Measurements from ENCODE around the gene NUCB1.
A peak's percentile ranks its signal among the peaks of the same experiment; 100 is the strongest.
"Not testable (repeated sequence)": the region's sequence is repeated elsewhere in the genome, so short reads cannot be mapped to it uniquely, and the experiment has no call there.

Gene NUCB1

DNA sequence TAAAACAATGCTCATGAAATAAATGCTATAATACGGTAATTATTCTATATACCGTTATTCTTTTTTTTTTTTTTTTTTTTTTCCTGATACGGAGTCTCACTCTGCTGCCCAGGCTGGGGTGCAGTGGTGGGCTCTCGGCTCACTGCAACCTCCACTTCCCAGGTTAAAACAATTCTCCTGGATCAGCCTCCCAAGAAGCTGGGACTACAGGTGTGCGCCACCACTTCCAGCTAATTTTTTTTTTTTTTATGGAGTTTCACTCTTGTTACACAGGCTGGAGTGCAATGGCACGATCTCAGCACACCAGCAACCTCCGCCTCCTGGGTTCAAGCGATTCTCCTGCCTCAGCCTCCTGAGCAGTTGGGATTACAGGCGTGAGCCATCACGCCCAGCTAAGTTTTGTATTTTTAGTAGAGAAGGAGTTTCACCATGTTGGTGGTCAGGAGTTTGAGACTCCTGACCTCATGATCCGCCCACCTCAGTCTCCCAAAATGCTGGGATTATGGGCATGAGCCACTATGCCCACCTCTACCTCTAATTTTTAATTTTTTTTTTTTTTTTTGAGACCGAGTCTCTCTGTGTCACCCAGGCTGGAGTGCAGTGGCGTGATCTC lies 21.0 kb upstream of the NUCB1 start:
- Histone ChIP-seq H2AFZ (ENCODE audit: low read depth, low read length) (no peak overlapping the region), H3K4me1 (ENCODE audit: insufficient read depth, low read length) (peaks cover 26% of the 10 kb centered on the region), H3K27me3 (ENCODE audit: insufficient read depth, low read length) (no peaks in the 10 kb centered on the region), H3K9me3 (ENCODE audit: low read length) (peaks cover 4% of the 10 kb centered on the region), H3K4me3 (ENCODE audit: low read length) (no peak overlapping the region), H3K36me3 (ENCODE audit: insufficient read depth, low read length) (peaks cover 17% of the 10 kb centered on the region)

DNA sequence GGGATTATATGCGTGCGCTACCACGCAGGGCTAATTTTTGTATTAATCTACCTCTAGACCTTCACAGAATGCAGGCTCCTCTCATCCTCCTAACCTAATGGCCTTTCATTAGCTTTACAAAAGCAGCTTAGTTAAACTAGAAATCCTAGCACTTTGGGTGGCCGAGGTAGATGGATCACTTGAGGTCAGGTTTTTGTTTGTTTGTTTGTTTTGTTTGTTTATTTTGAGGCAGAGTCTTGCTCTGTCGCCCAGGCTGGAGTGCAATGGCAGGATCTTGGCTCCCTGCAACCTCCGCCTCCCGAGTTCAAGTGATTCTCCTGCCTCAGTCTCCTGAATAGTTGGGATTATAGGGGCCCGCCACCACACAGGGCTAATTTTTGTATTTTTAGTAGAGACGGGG lies 20.4 kb upstream of the NUCB1 start:
- Histone ChIP-seq H3K4me1 (ENCODE audit: insufficient read depth, low read length) (peaks cover 20% of the 10 kb centered on the region), H3K36me3 (ENCODE audit: insufficient read depth, low read length) (peaks cover 11% of the 10 kb centered on the region)
- H3K9me3 ChIP-seq (ENCODE audit: low read length); H2AFZ ChIP-seq (ENCODE audit: low read depth, low read length); H3K27me3 ChIP-seq (ENCODE audit: insufficient read depth, low read length); H3K4me3 ChIP-seq (ENCODE audit: low read length): not testable (repeated sequence)

DNA sequence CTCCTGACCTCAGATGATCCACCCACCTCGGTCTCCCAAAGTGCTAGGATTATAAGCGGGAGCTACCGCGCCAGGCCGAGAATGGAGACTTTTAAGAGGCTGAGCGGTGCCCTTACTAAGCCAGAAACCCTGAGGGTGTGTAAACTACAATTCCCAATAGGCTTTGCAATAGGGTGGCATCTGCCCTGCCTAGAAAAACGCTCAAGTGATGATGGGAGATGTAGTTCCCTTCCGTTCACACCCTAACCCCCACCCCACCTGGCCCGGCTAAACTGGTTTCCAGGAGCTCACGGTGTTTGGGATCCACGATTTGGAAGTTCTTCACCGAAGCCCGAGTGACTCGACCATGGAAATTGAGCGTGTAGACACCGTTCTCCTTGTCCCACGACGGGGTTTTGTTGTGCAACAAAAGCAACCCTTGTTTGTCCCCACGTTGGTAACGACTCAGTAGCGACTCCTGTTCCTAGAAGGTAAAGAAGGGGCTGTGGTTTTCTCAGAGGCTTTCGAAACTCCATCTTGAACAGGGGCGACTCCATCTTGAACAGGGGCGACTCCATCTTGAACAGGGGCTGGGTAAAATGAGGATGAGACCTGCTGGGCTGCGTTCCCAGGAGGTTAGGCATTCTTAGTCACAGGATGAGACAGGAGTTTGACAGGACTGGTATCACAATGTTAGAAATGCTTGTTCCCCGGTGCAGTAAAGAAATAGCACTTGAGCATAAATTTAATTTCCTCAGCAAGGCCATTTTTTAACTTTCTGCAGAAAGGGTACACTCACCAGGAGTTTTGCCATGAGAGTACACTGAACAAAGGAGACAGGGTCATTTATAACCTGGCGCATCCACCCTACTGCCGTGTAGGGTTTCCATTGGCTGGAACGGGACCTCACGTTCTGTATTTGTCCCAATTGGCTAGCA lies 18.1 kb upstream of the NUCB1 start:
- no peaks in the 10 kb centered on the region for H3K4me1 ChIP-seq (ENCODE audit: insufficient read depth, low read length)
- H3K9me3 ChIP-seq (ENCODE audit: low read length) = peaks cover 4% of the 10 kb centered on the region
- no peak overlapping the region for H2AFZ ChIP-seq (ENCODE audit: low read depth, low read length)
- H3K27me3 ChIP-seq (ENCODE audit: insufficient read depth, low read length) = no peaks in the 10 kb centered on the region
- H3K36me3 ChIP-seq (ENCODE audit: insufficient read depth, low read length) = peaks cover 2% of the 10 kb centered on the region
- H3K4me3 ChIP-seq (ENCODE audit: low read length) = no peak overlapping the region

DNA sequence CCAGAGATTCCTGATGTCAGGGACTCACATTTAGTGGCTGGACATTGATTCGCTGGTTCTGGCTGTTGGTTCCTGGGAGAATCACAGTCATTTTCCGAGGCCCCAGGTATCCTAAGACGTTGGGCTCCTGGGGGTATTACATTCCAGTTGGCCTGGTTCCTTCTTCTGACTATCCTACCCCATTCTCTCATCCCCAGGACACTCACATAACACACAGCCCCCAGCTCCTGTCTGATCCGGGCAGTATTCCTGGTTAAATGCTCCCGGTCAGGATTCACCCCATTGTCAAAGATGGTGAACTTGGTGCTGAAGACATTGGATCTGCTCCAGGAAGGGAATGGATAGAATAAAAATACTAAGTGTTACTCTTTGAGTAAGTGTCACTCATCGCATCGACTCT lies 16.4 kb upstream of the NUCB1 start:
- H3K27me3 ChIP-seq (ENCODE audit: insufficient read depth, low read length) = no peaks in the 10 kb centered on the region

DNA sequence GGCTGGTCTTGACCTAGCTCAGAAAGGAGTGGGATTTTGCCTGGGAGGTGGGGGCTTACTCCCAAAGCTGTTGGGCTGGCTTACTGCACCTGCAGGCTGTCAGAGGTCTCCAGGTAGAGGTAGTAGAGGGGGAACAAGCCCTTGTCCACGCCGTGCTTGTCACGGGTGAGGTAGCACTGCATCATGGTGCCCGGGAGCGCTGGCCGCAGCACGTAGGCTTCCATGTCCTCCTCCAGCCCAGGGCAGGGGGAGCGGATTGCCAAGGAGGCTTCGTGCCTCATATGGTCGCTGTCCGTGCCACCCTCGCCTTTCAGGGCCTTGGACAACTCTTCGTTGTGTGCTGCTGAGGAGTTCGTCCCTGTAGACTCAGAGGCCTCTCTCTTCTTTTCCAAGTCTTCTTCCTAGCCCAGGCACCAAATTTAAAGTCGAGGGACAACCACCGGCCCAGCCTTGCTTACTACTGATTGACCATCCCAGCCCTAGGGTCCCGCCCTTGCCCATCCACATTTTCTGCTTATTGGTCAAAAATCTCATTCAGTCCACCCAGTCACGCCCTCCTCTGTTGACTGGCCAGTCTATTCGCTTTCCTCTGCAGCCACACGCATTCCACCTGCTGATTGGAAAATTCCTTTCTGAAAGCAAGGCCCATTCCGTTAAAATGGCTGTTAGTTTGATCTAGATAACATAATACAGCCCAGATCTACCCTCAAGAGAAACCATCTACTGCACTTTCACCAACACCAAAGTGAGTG lies 12.1 kb upstream of the NUCB1 start:
- Histone ChIP-seq H3K27me3 (ENCODE audit: insufficient read depth, low read length) (no peaks in the 10 kb centered on the region), H3K4me1 (ENCODE audit: insufficient read depth, low read length) (no peaks in the 10 kb centered on the region), H3K4me3 (ENCODE audit: low read length) (no peak overlapping the region), H3K9me3 (ENCODE audit: low read length) (peaks cover 3% of the 10 kb centered on the region), H3K36me3 (ENCODE audit: insufficient read depth, low read length) (no peaks in the 10 kb centered on the region), H2AFZ (ENCODE audit: low read depth, low read length) (no peak overlapping the region)

More for the DNA sequence above, 16.4 kb upstream of the NUCB1 start:
- no peak overlapping the region for H2AFZ ChIP-seq (ENCODE audit: low read depth, low read length)
- peaks cover 4% of the 10 kb centered on the region for H3K9me3 ChIP-seq (ENCODE audit: low read length)
- peaks cover 2% of the 10 kb centered on the region for H3K36me3 ChIP-seq (ENCODE audit: insufficient read depth, low read length)
- no peaks in the 10 kb centered on the region for H3K4me1 ChIP-seq (ENCODE audit: insufficient read depth, low read length)
- H3K4me3 ChIP-seq (ENCODE audit: low read length) = no peak overlapping the region

DNA sequence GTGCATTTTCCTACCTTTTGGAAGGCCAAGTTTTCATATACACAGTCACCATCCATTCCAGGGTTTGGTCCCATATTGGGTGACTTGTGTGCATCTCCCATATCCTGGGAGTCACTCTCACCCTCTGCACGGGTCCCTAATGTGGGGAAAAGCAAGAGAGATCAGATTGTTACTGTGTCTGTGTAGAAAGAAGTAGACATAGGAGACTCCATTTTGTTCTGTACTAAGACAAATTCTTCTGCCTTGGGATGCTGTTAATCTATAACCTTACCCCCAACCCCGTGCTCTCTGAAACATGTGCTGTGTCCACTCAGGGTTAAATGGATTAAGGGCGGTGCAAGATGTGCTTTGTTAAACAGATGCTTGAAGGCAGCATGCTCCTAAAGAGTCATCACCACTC lies 10.6 kb upstream of the NUCB1 start:
- H3K9me3 ChIP-seq (ENCODE audit: low read length); H2AFZ ChIP-seq (ENCODE audit: low read depth, low read length); H3K27me3 ChIP-seq (ENCODE audit: insufficient read depth, low read length); H3K4me1 ChIP-seq (ENCODE audit: insufficient read depth, low read length); H3K4me3 ChIP-seq (ENCODE audit: low read length); H3K36me3 ChIP-seq (ENCODE audit: insufficient read depth, low read length): not testable (repeated sequence)

DNA sequence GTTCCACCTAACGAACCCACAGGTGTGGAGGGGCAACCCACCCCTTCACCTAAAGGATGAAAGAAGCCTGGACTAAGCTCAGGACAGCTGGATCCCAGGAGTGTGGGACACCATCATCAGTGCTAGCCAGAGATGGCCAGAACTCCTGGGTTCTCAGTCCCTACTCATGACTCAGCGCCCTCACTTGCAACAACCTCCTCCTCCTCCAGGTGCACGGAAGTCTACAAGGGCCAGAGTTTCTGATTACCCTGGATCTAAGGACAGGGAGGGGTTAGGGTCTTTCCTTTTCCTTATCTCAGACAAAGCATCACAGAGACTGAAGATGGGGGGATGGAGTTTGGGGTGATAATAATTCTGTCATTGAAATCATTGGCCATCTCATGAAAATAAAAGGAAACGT lies 9.6 kb upstream of the NUCB1 start:
- Histone ChIP-seq H3K27me3 (ENCODE audit: insufficient read depth, low read length) (no peaks in the 10 kb centered on the region), H3K4me3 (ENCODE audit: low read length) (no peak overlapping the region), H3K9me3 (ENCODE audit: low read length) (peaks cover 3% of the 10 kb centered on the region), H2AFZ (ENCODE audit: low read depth, low read length) (no peak overlapping the region), H3K36me3 (ENCODE audit: insufficient read depth, low read length) (no peaks in the 10 kb centered on the region), H3K4me1 (ENCODE audit: insufficient read depth, low read length) (no peaks in the 10 kb centered on the region)

DNA sequence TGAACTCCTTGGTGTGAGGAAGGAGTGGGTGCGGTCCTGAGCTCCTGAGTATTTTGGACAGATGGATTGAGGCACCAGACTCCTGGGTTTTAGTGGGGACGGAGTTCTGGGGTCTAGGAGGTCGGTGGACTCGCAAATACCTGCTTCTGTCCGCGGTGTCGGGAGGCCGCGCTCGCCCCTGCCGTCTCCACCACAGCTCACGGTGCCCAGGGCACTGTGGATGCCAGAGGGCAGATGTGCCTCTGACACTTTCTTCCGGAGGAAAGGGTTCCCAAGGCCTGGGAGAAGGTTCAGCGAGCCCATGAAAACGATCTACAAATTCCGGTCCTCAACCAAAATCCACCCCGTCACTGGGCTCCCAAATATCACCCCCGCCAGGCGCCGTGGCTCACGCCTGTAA lies 4.9 kb upstream of the NUCB1 start:
- H3K36me3 ChIP-seq (ENCODE audit: insufficient read depth, low read length) = no peaks in the 10 kb centered on the region
- peaks cover 3% of the 10 kb centered on the region for H3K9me3 ChIP-seq (ENCODE audit: low read length)
- H3K4me3 ChIP-seq (ENCODE audit: low read length) = no peak overlapping the region
- H3K4me1 ChIP-seq (ENCODE audit: insufficient read depth, low read length) = no peaks in the 10 kb centered on the region
- no peaks in the 10 kb centered on the region for H3K27me3 ChIP-seq (ENCODE audit: insufficient read depth, low read length)
- H2AFZ ChIP-seq (ENCODE audit: low read depth, low read length) = no peak overlapping the region

DNA sequence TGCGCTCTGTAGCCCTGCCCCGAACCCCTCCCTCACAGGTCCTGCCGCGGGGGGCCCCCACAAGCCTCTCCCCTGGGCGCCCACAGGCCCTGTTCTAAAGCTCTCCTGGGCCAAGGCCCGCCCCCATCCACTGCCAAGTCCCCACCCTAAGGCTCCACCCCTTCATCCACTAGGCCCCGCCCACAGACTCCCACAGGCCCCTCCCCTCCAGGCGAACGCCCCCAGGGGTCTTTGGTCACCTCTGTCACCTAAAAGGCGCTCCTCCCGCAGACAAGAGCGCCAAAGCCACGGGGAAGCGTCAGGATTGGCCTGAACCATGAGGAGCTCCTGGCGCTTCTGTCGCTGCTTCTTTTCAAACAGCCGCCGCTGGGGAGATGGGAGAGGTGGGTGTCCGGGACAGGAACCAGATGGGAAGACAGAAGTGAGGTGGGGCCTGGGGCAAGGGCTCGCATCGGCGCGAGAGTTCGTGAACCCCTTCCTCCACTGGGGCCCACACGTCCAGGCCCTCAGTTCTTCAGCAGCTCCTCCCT lies 3.9 kb upstream of the NUCB1 start:
- no peaks in the 10 kb centered on the region for H3K27me3 ChIP-seq (ENCODE audit: insufficient read depth, low read length)
- H3K9me3 ChIP-seq (ENCODE audit: low read length) = no peaks in the 10 kb centered on the region
- peaks cover 5% of the 10 kb centered on the region for H3K4me1 ChIP-seq (ENCODE audit: insufficient read depth, low read length)
- no peak overlapping the region for H3K4me3 ChIP-seq (ENCODE audit: low read length)
- no peak overlapping the region for H2AFZ ChIP-seq (ENCODE audit: low read depth, low read length)
- H3K36me3 ChIP-seq (ENCODE audit: insufficient read depth, low read length) = no peaks in the 10 kb centered on the region

DNA sequence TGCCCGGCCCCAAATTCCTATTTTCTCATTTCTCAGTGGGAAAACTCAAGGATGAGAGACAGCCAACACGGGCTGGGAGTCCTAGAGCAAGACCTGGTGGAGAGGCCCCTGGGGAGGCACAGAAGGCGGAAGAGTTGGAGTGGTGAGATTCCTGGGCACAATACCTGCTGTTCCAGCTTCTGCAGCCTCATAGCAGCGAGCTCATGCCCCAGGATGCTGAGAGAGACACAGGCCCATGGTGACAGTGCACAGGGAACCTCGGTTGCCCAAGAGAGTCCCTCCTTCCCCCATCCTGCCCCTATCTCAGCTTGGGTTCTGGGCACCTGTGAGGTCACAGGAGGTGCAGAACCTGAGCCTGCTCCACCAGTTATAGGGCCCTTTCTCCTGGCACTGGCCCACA lies 2.9 kb upstream of the NUCB1 start:
- Histone ChIP-seq H3K27me3 (ENCODE audit: insufficient read depth, low read length) (no peaks in the 10 kb centered on the region), H3K36me3 (ENCODE audit: insufficient read depth, low read length) (peaks cover 4% of the 10 kb centered on the region), H2AFZ (ENCODE audit: low read depth, low read length) (no peak overlapping the region), H3K9me3 (ENCODE audit: low read length) (no peaks in the 10 kb centered on the region), H3K4me1 (ENCODE audit: insufficient read depth, low read length) (peaks cover 5% of the 10 kb centered on the region), H3K4me3 (ENCODE audit: low read length) (no peak overlapping the region)

DNA sequence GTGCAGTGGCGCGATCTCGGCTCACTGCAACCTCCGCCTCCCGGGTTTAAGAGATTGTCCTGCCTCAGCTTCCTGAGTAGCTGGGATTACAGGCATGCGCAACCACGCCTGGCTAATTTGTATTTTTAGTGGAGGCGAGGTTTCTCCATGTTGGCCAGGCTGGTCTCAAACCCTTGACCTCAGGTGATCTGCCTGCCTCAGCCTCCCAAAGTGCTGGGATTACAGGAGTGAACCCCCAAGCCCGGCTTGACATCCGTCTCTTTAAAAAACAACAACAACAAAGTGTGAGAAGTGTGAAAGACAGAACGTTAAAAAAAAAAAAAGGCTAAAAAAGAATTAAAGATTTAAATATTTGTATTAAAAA lies 744 bp upstream of the NUCB1 start:
- H3K4me3 ChIP-seq (ENCODE audit: low read length) = peak overlapping the region; percentile 90
- H3K9me3 ChIP-seq (ENCODE audit: low read length); H3K4me1 ChIP-seq (ENCODE audit: insufficient read depth, low read length); H2AFZ ChIP-seq (ENCODE audit: low read depth, low read length); H3K27me3 ChIP-seq (ENCODE audit: insufficient read depth, low read length): not testable (repeated sequence)
- H3K36me3 ChIP-seq (ENCODE audit: insufficient read depth, low read length) = peaks cover 13% of the 10 kb centered on the region

DNA sequence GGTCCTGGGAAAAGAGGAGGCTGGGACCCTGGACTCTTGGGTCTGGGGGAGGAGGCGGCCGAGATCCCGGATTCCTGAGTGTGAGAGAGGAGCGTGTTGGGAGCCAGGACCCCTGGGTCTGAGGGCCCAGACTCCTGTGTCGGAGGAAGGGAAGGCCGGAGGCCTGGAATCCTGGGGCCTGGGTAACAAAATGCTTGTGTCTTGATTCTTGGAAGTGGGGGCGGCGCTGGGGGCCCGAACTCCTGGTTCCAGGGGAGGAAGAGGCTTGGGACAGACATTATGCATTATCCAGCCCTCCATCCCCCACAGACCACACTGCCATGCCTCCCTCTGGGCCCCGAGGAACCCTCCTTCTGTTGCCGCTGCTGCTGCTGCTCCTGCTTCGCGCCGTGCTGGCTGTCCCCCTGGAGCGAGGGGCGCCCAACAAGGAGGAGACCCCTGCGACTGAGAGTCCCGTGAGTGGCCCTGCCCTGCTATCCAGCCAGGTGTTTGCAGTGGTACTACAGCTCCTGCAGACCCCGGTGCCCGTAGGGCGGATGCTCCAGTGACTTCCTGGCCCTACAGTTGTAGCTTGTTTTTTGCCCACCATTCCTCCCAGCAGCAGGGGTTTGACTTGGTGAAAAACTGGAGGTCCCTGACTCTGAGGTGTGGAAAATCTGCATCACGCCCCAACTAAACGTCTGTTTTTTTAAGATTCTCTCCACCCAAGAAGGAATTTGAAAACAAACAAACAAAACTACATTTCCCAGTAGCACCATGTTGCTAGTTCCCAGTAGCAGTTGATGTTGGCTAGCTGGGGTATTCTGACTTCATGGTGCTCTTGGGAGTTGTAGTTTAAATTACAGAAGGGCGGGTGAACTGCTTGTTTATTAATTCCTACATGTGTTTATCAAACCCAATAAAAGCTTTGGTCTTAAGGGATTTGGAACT lies 630 bp downstream of the NUCB1 start:
- Histone ChIP-seq H3K9me3 (ENCODE audit: low read length) (no peaks in the 10 kb centered on the region), H3K4me1 (ENCODE audit: insufficient read depth, low read length) (peaks cover 5% of the 10 kb centered on the region), H3K4me3 (ENCODE audit: low read length) (peak overlapping the region; percentile 90), H3K36me3 (ENCODE audit: insufficient read depth, low read length) (peaks cover 26% of the 10 kb centered on the region), H3K27me3 (ENCODE audit: insufficient read depth, low read length) (no peaks in the 10 kb centered on the region), H2AFZ (ENCODE audit: low read depth, low read length) (peak overlapping the region; percentile 20)
